ENCODE measurements around the gene PLA2G6. TPM values are rescaled to one million over a fixed set of nuclear protein-coding genes. Genes with fewer than 3 reads are reported as not detected.
A peak's percentile ranks its signal among the peaks of the same experiment; 100 is the strongest.

PLA2G6 gene
- total and polyA plus RNA-seq, 2 of the 13 experiments (the other 11 are each of a cell fraction or from before 2014, with no cell fraction given): 4.8 to 11.5 TPM

DNA sequence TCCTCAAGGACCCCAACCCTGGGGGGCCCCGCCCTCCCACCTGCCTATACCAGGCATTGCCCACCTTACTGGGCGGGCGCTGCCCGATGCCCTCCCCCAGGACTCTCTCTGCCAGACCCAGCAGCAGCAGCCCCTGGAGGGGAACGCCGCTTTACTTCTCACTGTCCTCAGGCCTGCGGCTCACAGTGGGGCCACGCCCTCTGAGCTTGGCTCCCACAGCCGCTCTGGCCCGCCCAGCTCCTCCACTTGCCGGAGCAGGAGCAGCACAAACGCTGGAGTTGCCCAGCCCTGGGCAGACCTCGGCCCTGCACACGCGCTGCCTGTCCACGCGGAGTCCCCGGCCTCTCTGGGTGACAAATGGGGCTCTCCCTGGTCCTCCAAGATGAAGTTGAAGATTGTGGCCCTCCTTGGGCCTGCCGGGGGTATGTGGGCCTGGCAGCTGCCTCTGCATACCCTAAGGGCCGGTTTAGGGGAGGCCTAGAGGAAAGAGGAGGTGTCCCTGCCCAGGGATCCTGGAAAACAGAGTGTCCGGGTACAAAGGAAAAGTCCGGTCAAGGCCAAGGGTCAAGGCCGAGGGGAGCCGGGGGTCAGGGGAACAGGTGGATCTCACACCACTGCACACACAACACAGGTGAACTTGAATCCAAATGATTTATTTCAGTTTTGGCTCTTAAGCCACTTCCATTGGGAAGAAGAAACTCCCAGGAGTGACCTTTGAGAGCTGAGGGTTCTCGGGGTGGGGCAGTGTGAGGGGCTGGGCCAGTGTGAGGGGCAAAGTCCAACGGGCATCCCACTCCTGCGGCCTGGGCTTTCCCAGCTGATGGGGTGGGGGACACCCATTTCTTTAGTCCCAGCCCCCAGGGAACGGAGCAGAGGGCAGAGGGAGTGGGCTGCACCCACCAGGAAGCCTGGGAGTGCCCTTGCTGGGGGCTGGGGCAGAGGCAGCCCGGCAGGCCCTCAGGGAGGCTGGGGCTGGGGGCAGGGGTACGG, 70.5 kb downstream of the PLA2G6 start (continued):
- no peak for TF ChIP-seq GTF2F1 (IDR thresholded peaks at IDR 0.05; ENCODE audit: low read length)
- TF ChIP-seq ZMAT3 (CRISPR knock-in tag; conservative IDR thresholded peaks at IDR 0.05): no peak; the same call in 1 of the 2 replicates
- no peak for TF ChIP-seq RBAK (CRISPR knock-in tag; IDR thresholded peaks at IDR 0.05)
- TF ChIP-seq ISX (CRISPR knock-in tag; conservative IDR thresholded peaks at IDR 0.05): no peak
- TF ChIP-seq ZNF451 (CRISPR knock-in tag; IDR thresholded peaks at IDR 0.05): no peak
- TF ChIP-seq ZNF337 (CRISPR knock-in tag; IDR thresholded peaks at IDR 0.05; ENCODE audit: borderline replicate concordance, low read depth): no peak
- no peak for TF ChIP-seq BHLHE40 (IDR thresholded peaks at IDR 0.05; ENCODE audit: low read length)
- TF ChIP-seq MAX (IDR thresholded peaks at IDR 0.05): peak; percentile 46; the same call in 1 of the 2 replicates
- peak; percentile 76 for TF ChIP-seq NR2F6 (IDR thresholded peaks at IDR 0.05)
- peak; percentile 64; the same call in 1 of the 2 replicates for TF ChIP-seq NR2F6 (CRISPR knock-in tag; IDR thresholded peaks at IDR 0.05)
- no peak for TF ChIP-seq ZKSCAN8 (CRISPR knock-in tag; IDR thresholded peaks at IDR 0.05; ENCODE audit: borderline replicate concordance)
- TF ChIP-seq, protein P1, sequence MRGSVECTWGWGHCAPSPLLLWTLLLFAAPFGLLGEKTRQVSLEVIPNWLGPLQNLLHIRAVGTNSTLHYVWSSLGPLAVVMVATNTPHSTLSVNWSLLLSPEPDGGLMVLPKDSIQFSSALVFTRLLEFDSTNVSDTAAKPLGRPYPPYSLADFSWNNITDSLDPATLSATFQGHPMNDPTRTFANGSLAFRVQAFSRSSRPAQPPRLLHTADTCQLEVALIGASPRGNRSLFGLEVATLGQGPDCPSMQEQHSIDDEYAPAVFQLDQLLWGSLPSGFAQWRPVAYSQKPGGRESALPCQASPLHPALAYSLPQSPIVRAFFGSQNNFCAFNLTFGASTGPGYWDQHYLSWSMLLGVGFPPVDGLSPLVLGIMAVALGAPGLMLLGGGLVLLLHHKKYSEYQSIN (CRISPR knock-in tag; IDR thresholded peaks at IDR 0.05; ENCODE audit: borderline replicate concordance): no peak
- peak; percentile 70 for TF ChIP-seq HNF4G (IDR thresholded peaks at IDR 0.05; ENCODE audit: borderline replicate concordance, low read depth, low read length)
- TF ChIP-seq HNF4G (CRISPR knock-in tag; IDR thresholded peaks at IDR 0.05; ENCODE audit: borderline replicate concordance, low read depth): no peak; the same call in 1 of the 2 replicates
- no peak for TF ChIP-seq ZIK1 (CRISPR knock-in tag; IDR thresholded peaks at IDR 0.05; ENCODE audit: borderline replicate concordance, low read depth)
- TF ChIP-seq ERF (CRISPR knock-in tag; IDR thresholded peaks at IDR 0.05): no peak
- TF ChIP-seq RNF219 (CRISPR knock-in tag; IDR thresholded peaks at IDR 0.05): no peak
- no peak for TF ChIP-seq ZNF18 (CRISPR knock-in tag; IDR thresholded peaks at IDR 0.05; ENCODE audit: insufficient replicate concordance)
- peak; percentile 50 for TF ChIP-seq RBFOX2 (IDR thresholded peaks at IDR 0.05; ENCODE audit: low read depth, low read length)
- 0 out of 2 replicates have a peak, but pooled peaks have one; percentile 12 for TF ChIP-seq PAXIP1 (CRISPR knock-in tag; conservative IDR thresholded peaks at IDR 0.05)
- no peak for TF ChIP-seq FOXJ3 (CRISPR knock-in tag; IDR thresholded peaks at IDR 0.05; ENCODE audit: borderline replicate concordance)
